ENCODE data around the gene CTSK.

The CTSK gene

DNA sequence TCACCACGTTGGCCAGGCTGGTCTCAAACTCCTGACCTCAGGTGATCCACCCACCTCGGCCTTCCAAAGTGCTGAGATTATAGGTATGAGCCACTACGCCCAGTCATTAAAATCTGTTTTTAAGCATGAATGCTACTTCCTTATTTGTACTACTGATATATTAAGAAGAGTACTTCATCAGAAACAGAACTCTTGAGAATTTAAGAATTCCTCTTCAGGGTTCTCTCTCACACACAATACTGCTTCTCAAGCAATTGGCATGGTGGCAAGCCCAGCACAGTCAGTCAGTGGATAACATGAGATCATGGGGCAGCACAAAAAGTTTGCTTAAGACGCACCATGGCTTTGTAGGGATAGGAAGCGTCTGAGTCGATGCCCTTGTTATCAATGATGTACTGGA, 56.6 kb downstream of the CTSK start:
- no peak for DNase-seq

DNA sequence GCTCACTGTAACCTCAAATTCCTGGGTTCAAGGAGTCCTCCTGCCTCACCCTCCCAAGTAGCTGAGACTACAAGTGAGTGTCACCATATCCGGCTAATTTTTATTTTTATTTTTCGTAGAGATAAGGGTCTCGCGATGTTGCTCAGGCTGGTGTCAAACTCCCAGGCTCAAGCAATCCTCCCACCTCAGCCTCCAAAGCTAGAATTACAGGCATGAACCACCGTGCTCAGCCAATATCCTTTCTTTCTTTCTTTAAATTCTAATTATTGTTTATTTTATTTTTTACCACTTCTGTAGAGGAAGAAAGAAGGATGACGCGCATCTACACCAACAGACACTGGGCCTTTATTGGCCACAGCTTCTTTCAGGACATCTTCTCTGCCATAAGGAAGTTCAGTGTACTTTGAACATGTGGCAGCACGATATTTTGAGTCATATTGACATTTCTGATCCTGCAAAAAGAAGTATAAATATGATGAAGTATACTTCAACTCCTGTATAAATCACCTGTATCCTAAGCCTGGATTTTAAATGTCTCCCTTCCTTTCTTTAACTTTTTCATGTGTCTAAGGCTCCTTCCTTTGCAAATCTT, 58.2 kb downstream of the CTSK start:
- DNase-seq, result no peak

DNA sequence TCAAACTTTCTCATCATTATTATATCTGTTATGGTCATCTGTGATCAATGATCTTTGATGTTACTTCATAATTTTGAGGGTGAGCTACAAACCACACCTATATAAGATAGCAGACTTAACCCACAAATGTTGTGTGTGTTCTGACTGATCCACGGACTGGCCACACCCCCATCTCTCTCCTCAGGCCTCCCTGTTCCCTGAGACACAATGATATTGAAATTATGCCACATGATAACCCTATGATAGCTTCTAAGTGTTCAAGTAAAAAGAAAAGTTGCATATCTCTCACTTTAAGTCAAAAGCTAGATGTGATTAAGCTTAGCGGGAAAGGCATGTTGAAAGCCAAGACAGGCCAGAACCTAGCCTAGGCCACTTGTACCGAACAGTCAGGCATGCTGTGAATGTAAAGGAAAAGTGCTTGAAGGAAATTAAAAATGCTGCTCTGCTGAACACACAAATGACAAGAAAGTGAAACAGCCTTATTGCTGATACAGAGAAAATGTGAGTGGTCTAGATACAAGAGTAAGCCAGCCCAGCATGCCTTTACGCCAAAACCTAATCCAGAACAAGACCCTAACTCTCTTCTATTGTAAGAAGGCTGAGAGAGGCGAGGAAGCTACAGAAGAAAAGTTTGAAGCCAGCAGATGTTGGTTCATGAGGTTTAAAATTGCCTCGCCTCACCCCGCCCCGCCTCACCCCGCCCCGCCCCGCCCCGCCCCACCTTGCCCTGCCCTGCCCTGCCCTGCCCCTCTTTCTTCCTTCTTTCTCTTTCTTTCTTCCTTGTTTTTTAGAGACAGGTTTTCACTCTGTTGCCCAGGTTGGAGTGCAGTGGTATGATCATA, 59.0 kb downstream of the CTSK start:
- DNase-seq, result no peak

All from activated naive CD4-positive, alpha-beta T cell treated with anti-CD3 and anti-CD28 coated beads, Interleukin-2, amount 50 U/mL, for 16 hours (primary cell).